Daoy (cell line): ENCODE data around the gene MMP25. TPM values are rescaled to one million over a fixed set of nuclear protein-coding genes. Genes with fewer than 3 reads are reported as not detected.
"Not testable (repeated sequence)": the region's sequence is repeated elsewhere in the genome, so short reads cannot be mapped to it uniquely, and the experiment has no call there.

ENCODE experiments used
- DNase-seq: peaks from one replicate; pipeline ENCODE4 v3.0.0-alpha.2; 2015; ENCODE audit warnings: low read depth
- total RNA-seq: library from RNA; depleted of rRNA; stranded (reverse); fragments of >200 nt; shearing (Covaris generic); gene quantifications from 2 replicates; pipeline ENCODE4 v1.2.3, GENCODE V29; 2014

MMP25 gene
- total RNA-seq, 1 experiment from 2014 or later: 0.17 TPM

DNA sequence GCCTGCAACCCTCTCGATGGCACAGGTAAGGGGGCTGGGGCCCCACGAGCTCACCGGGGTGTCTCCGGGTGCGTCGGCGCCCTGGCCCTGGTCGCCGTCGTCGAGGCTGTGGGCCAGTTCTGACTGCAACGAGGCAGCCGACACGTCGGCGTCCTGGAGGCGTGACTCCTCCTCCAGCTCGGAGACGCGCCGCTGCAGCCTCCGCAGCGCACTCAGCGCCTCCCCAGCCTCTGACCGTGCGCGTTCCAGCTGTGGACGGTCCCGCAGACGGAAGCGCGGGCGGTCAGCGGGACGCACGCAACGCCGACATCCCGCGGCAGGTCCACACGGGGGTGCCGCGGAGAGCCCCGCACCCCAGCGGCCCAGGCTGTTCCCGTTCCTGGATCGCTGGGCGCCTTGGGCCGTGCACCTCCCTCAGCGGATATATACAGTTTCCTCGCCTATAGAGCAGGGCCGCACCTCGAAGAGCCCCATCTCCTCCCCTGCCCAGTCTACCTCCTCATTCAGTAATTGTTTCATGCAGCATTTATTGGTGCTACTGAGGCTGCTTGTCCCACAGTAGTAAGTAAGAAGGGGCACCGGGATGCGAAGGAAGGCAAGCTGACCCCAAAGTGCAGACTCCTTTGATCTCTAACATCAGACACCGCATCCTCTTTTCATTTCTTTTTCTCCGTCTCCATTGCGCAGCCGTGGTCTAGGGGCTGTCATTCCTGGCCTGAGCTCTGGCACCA, 16.7 kb upstream of the MMP25 start:
- DNase-seq: no peak

DNA sequence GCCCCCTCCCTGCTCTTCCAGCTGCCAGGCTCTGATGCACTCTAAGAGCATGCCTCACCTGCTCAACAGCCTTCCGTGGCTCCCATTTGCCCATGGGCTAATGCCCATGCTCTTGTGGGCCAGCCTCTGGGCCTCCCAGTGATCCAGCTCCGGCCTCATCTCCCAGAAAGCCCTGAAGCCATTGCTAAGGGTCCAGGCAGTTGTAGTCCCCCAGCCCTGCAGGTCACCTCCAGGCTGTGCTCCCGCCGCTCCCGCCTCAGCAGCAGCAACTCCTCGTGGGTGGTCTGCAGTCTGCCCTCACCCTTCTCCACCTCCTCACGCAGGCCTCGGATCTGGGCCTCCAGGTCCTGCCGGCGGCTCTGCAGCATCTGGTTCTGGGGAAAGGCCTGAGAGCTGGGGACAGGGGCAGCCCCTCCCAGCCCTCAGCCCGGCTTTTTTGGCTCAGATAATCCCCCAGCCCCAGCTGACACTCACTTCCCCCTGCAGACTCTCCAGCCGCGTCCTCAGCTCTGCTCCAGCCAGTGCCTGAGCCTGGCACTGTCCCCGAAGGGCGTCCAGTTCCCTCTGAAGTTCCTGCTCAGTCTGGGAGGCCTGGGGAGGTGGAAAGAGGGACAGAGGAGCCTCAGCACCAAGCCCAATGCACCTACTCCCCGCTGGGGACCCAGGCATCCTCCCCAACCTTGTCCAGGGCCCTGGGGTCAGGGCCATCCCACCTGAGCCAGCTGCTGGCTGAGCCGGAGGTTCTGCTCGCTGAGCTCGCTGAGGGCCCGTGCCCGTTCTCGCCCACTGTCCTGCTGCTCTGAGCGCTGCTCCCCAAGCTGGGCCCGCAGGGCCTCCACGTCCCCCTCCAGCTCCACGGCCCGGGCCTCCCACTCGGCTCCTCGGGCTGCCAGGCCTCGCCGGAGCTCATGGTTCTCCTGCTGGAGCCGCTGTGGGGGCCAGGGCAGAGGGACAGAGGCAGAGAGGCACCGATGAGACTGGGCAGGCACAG, 15.8 kb upstream of the MMP25 start:
- DNase-seq: no peak

DNA sequence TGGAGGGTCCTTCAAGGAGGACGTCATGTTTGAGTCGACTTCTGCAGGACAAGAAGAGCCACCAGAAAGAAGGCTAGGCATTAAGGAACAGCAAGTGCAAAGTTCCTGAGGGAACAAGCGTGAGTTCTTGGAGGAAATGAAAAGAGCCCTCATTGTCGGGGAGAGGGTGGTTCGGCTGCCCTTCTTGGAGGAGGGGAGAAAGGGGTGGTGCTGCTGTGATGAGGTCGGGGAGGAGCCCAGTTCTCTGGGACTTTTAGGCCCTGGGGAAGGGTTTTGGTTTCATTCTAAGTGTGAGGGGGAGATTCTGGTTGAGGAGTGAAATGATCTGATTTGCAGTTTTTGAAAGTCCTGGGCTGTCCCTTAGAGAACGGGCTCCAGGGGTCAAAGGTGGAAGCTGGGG, 13.7 kb upstream of the MMP25 start:
- no peak for DNase-seq

DNA sequence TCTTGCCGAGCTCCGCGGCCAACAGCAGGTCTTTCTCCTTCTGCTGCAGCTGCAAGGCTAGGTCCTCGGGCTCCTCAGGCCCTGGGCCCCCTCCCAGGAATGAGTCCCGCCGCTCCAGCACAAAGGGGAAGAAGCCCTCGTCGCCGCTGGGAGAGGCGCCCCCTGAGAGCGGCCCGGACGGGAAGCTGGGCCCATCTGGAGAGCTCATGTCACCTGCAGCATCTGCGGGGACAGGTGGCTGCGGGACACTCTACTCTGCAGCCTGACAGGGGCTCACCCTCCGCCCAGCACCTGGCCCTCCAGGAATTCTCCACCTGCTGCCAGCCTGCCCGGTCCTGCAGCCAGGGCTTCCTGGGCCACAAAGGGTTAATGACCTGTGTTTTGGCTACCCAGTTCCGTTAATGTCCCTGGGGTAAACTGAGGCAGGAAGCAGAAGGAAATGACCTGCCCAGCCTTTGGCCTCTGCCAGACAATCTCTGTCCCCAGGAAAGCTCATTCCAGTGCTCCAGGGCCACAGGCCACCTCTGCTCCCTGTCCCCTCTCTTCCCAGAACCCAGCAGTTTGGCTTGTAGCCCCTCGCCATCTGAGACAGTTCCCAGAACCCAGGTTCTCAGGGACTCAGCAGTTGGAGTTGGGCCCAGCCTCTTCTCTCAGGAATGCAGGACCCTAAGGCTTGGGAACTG, 10.9 kb upstream of the MMP25 start:
- no peak for DNase-seq

DNA sequence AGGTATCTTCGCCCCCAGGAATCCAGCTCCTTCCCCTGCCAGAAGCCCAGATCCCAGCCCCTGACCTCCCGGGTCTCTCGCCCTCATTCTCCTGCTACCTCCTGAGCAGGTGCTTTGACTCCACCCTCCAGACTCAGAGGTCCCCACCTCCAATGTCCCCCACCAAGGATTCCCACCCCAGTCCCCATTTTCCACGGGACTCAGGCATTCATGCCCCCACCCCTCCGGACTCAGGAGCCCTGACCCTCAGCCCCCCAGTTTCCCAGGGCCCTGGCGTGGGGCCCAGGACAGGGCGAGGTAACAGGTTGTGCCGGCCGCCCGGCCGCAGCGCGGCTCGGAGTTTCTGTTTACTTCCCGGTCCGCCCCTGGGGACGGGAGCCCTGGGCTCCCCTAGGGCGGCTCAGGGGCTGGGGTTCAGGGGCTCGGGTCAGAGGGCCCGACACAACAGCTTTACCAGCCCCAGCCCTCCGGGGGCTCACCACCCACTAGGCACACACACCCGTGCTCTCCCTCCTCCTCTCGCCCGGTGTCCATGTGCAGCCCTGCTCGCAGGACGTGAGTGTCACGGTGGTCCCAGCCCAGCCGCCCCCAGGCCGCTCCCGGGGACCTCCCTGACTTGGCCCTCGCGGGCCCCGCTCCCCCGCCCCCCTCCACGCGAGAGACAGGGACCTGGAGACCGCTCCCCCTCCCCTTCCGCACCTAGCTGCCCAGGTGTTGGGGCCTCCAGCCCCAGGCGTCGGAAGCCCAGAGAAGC, 10.2 kb upstream of the MMP25 start:
- DNase-seq: no peak

DNA sequence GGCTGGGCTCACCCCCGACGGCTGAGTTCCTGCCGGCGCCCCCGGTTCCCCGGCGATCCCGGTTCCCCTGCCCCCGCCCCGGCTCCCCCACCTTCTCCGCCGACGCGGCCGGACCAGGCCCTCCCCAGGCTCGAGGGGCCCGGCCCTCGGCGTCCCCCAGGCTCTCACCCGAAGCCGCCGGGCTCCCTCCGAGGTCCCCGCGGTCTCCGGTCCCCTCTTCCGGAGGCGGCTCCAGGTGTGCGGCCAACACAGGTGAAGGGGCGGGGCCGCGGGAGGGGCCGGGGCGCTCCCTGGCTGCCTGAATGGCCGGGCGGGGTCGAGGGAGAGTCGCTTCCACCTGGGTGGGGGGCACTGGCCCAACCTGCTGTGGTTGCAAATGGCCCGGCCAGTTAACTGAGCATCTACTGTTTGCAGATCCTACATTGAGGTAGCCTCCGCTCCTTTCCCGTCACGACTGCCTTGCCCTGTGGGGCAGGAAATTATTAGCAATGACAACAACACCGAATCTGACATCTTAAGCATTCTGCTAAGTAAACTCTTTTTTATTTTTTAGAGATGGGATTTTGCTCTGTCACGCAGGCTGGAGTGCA, 9.5 kb upstream of the MMP25 start, which contains the start of gene BICDL2:
Gene BICDL2 (minus strand): TSS at position 219 of the 590 bp plus-strand sequence. CDS start 1,448 bp downstream, outside the sequence.
- no peak for DNase-seq

DNA sequence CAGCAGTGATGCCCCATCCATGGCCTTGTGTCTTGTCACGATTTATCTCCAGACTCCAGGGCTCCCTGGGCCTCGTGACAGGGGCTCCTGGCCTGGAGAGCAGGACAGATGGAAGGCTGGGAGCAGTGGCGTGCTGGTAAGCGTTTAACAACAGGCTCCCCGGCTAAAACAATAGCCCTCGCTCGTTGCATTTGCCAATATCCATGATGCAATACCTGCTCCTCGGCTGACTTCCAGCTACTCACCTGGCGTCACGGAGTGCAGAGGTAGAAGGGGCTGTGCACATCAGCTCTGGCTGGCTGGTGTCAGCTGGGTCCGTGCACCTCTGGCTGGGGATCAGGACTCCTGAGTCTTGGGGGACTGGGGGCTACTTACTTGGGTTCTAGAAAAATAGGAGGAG, 8.1 kb upstream of the MMP25 start:
- DNase-seq: no peak

DNA sequence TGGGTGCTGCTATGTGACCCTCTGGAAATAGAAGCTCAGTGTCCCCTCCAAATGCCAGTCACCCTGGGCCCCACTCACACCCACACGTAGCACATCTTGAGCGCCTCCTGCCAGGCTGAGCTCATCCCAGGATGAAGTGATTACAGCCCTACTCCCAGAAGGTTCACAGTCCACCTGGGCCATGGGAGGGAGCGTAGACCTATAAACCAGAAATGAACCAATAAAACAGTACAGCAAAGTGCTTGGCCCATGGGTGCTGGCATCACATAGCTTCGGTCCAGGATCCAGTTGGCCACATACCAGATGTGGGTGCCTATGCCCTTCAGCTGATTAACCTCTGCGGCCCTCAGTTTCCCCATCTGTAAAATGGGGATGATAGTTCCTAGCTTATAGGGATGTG, 7.5 kb upstream of the MMP25 start:
- DNase-seq: no peak

DNA sequence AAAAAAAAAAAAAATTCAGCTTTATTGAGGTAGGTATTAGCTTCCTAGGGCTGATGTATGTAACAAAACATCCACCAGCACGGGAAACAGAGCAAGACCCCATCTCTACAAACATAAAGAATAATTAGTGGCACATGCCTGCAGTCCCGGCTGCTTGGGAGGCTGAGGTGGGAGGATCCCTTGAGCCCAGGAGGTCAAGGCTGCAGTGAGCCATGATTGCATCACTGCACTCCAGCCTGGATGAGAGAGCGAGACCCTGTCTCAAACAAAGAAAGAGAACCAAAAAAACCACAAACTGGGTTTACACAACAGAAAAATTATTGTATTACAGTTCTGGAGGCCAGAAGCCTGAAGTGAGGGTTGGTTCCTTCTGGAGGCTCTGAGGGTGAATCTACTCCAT, 4.0 kb upstream of the MMP25 start:
- DNase-seq: no peak

DNA sequence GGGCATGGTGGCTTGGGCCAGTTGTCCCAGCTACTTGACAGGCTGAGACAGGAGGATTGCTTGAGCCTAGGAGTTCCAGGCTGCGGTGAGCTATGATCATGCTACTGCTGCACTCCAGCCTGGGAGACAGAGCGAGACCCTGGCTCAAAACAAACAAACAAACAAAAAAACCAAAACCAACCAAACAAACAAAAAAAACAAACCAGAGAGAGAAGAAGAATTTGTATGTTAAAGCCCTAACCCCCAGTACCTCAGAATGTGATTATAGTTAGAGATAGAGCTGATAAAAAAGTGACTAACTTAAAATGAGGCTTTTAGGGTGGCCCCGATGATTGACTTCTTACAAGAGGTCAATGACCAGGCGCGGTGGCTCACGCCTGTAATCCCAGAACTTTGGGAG, 1.7 kb upstream of the MMP25 start:
- DNase-seq: no peak

DNA sequence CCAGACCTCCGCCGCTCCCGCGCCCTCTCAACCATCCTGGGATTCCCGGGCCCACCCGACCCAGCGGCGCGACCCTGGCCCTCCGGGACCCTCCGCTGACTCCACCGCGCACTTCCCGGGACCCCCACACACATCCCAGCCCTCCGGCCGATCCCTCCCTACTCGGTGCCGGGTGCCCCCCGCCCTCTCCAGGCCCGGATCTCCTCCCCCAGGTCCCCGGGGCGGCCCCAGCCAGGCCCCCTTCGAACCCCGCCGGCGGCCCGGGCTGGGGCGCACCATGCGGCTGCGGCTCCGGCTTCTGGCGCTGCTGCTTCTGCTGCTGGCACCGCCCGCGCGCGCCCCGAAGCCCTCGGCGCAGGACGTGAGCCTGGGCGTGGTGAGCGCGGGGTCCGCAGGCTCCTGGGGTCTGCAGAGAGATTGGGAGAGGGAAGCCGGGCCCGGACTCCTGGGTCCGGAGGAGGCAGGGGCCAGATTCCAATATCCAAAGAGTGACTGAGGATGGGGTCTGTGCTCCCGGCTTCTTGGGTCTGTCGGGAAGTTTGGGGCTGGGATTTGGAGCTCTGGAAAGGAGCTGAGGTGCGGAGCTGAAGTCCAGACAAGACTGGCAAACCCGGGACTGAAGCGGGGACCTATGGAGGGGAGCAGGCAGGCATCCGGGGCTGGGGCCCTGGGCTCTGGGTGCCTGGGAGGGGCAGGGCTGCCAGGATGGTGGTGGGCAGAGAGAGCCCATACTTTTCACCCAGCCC, 453 bp downstream of the MMP25 start:
- no peak for DNase-seq

DNA sequence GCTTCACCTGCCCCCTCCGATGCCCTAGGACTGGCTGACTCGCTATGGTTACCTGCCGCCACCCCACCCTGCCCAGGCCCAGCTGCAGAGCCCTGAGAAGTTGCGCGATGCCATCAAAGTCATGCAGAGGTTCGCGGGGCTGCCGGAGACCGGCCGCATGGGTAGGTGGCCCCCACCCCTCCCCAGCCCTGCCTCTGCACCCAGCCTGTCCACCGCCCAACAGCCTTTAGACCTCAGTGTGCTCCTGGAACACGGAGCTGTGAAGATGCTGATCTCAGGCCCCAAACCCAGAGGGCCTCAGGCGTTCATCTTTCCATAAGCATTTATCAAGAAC, 993 bp downstream of the MMP25 start:
- no peak for DNase-seq

DNA sequence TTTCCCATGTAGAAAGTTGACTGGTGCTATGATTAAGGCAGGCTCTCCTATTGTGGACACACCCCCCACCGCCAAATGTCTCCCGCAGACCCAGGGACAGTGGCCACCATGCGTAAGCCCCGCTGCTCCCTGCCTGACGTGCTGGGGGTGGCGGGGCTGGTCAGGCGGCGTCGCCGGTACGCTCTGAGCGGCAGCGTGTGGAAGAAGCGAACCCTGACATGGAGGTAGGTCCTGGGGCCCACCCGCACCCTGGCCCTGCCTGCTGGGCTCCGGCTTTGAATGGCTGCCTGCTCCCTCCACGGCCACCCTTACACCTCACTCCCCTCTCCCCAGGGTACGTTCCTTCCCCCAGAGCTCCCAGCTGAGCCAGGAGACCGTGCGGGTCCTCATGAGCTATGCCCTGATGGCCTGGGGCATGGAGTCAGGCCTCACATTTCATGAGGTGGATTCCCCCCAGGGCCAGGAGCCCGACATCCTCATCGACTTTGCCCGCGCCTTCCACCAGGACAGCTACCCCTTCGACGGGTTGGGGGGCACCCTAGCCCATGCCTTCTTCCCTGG, 3.6 kb downstream of the MMP25 start:
- no peak for DNase-seq

DNA sequence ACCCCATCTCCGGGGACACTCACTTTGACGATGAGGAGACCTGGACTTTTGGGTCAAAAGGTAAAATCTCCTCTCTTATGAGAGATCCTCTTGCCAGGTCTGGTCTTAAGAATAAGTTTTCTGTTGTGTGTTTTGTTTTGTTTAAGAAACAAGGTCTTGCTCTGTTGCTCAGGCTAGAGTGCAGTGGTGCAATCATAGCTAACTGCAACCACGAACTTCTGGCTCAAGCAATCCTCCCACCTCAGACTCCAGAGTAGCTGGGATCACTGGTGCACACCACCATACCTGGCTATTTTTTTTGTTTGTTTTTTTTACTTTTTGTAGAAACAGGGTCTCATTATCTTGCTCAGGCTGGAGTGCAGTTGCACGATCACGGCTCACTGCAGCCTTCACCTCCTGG, 4.1 kb downstream of the MMP25 start:
- DNase-seq: no peak

DNA sequence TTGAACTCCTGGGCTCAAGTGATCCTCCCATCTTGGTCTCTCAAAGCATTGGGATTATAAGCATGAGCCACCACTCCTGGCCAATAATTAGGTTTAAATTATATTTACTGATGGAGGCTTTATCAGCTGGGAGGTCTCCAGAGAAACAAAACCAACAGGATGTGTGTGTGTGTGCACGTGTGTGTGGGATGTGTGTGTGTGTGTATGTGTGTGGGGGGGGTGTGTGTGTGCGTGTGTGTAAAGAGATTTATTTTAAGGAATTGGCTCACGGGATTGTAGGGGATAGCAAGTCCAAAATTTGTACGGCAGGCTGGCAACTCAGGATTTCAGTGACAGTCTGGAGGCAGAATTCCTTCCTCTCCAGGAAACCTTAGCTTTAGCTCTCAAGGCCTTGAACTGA, 4.6 kb downstream of the MMP25 start:
- DNase-seq: no peak

DNA sequence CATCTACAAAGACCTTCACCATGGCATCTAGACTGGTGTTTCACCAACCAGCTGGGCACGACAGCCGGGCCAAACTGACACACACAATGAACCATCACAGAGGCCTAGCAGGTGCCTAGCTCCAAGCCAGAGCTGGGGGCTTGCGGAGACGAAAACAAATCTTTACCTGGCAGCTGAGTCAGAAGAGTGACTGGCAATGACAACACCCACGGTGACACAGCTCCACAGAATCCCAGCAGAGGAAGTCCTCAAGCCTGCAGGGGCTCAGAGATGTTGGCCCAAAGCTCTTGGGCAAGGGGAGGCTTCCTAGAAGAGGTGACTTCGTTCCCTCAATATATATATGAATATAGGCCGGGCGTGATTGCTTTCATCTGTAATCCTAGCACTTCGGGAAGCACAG, 5.1 kb downstream of the MMP25 start:
- no peak for DNase-seq

DNA sequence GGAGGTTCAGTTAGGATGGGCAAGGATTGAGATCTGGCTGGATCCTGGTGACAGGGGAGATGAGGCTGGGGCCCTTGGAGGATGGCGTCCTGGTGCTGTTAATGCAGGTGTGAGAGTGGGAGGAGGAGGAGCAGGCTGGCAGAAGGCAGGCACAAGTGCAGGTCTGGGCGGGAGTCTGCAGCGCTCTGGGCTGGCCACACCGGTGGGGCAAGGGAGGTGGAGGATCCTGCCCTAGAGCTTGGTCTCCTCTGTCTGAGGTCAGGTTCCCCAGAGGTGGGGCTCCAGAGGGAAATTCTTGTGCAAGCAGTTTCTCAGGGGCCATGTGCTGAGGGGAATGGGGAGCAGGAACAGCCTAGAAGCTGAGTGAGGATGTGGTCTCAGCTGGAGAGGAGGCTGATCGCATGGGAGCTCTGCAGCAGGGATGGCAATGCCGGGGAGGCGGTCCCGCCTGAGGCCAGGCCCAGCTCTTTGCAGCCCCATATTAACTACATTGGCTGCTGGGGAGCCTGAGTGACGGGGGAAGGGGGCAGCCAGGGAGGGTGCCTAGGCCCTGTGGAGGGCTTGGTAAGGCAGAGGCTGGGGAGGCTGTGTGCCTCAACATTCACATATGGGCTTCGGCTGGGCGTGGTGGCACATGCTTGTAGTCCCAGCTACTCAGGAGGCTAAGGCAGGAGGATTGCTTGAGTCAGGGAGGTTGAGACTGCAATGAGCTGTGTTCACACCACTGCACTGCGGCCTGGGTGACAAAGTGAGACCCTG, 6.4 kb downstream of the MMP25 start:
- DNase-seq: not testable (repeated sequence)

DNA sequence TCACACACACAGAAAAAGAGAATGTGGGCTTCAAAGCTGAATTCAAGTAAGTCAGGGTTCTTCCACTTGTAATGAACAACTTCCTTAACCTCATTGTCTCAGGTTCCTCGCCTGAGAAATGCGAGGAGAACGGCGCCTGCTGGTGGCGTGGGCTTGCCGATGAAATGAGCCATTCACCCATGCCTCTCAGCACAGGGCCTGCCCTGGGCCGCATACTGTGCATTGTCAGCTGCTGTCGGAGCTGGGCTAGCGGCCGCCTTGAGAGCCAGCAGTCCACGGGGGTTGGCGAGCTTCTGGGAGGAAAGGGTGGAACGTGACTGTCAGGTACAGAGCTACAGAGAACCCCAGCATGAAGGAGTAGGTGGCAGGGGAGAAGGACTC, 7.0 kb downstream of the MMP25 start:
- not testable (repeated sequence) for DNase-seq

DNA sequence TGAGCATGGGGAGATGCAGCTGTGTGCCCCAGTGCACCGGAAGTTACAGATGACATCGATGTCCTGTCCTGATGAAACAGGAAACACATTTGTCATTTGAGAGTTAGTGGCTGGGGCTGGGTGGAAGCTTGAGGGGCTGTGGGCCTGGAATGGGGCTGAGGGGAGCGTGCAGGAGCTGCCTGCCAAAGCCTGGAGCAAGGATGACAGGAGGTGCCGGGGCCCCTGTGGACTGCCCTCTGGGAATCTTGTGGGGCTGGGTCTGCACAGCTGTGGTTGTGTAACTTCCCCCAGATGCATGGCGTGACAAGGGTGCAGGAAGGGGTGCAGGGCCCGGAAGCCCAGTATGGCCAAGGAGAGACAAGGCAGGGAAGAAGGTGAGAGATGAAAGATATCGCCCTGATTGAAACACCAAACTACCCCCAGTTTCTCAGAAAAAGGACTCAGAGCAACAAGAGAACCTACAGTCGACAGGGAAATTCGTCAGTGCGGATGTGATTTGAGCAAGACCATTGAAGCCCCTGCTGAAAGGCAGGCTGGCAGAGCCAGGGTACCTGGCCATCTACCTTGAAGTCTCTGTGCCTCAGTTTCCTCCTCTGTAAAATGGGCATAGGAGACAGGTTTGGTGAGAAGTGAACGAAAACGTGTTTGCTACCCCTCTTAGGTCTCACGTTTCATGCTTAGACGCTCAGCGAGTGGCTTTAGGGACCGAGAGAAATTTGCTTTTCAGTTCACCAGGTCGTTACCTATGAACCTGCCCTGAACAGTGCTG, 8.8 kb downstream of the MMP25 start:
- DNase-seq: no peak
